GM03348 (cell line): ENCODE data around the gene ARFGEF3.

Source experiments
- DNase-seq: peaks from one replicate; pipeline ENCODE4 v3.0.0; 2012; ENCODE audit warnings: low spot score

The ARFGEF3 gene

DNA sequence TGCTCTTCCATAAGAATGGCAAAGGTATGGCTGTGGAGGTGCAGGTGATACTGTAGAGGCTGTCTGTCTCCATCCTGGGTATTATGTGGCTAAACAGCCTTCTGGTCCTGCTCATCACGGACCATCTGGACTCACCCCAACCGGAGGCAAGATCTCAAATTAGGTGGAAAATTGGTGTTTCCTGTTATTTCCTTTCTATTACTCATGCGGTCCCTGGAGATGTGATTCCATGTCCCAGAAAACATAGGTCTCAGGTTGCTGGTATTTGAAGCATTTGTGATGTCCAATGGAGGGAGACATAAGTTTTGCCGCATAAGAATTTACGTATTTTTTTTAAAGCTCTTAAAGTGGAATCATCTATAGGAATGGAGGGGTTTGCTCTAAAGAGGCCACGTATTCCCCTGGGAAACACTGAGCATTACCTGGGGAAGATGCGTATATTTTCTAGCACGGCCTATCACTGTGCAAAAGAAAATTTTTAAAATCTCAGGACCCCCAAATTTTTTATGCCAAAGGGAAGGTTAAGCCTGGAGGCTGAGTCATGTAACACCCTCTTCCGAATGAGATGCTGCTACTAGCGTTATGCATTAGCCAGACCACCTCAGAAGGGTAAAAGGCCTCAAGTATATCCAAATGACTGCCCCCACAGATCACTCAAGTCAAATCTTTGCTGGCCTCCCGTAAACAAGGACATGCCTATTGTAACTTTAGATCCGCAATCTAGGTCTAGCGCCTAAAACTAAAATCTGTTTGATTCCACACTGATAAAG lies 78.9 kb downstream of the ARFGEF3 start:
- no peak for DNase-seq

GRCh38 chr6:138241381-138241780 lies 79.6 kb downstream of the ARFGEF3 start:
- no peak for DNase-seq

- no peak for DNase-seq
These were observed 80.2 kb downstream of the ARFGEF3 start for GRCh38 chr6:138241934-138242333.

GRCh38 chr6:138242987-138243592 lies 81.4 kb downstream of the ARFGEF3 start:
- DNase-seq, result no peak

- DNase-seq, result no peak
These were observed 84.0 kb downstream of the ARFGEF3 start for GRCh38 chr6:138245751-138246150.

DNA sequence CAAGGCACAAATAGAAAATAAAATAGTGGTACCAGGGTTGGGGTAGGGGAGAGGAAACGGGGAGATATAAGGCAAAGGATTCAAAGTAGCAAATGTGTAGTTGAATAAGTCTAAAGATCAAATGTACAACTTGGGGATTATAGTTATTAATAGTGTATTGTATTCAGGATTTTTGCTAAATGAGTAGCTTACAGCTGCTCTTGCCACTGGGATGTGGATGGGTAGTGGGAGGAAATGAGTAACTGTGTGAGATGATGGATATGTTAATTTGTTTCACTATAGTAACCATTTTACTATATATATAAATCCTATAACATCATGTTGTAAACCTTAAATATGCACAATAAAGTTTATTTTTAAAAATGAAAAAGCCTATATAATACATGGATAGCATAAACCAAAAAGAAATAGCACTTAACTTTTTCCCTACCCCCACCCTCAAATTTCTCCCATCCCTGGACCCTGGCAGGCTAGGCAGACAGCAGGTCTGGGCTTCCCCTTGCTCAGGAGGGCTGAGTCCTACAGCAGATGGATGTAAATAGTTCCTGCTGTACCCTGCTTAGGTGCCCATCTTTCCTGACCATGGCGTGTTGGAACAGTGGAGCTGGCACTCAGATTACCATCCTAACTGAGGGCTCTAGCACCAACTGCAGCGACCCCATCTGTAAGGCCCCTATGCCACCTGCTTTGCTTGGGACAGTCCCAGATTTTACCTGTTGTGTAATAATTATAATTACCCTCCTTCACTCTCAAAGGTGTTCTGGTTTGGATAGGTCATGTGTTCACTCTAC lies 85.1 kb downstream of the ARFGEF3 start:
- no peak for DNase-seq

DNA sequence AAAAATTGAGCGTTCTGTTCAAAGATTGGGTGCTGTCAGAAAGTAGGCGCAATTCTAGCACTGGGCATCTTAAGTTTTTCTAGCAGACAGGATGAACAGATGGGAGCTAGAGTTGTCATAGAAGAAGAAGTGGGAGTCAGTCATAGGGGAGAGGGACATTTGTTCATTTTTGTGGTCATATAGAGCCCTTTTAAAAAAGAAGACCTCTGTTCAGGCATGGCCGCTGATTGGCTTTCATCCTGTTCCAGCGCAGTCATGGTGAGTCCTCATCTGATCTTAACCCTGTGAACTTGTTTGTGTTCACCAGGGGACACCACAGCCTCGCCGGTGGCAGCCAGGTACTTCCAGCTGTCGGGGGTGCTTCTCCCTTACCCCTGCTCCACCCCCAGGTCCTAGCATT lies 86.3 kb downstream of the ARFGEF3 start:
- no peak for DNase-seq

- DNase-seq, result no peak
These were observed 87.1 kb downstream of the ARFGEF3 start for GRCh38 chr6:138248878-138249277.

GRCh38 chr6:138250053-138250452 lies 88.3 kb downstream of the ARFGEF3 start:
- no peak for DNase-seq

DNA sequence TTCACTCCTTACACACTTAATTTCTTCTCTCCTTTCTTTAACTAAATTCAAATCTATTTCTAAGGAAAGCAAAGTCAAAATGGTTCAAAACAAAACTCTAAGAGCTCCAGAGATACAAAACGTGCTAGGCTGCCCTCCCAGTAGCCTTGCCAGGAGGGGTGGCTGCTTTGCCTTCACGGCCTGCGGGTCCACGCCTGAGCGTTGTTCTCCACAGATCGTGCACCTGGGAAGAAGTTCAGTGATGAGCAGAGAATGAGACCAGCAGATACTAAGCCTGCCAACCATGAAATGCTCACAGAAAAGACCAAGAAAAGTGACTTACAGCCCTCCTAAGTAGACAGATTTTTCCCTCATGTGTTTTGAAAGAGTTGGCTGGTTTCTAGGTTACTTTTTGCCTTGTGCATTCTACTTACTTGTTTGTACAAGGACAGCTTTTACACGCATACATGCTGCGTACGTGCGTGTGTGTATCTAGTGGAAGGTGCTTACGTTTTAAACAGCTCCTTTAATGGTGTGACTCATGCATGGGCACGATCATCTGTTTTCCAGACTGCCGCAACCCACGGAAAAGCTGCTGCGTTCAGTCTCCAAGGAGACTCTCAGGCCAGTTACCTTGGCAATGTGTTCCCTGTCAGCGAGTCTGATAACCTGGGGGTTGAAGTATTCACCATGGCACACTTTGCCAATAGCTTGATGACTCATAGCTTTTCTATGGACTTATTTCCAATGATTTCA lies 88.9 kb downstream of the ARFGEF3 start:
- DNase-seq, result peak; percentile 64

GRCh38 chr6:138253731-138254130 lies 92.0 kb downstream of the ARFGEF3 start:
- no peak for DNase-seq

- no peak for DNase-seq
These were observed 93.7 kb downstream of the ARFGEF3 start for GRCh38 chr6:138255443-138255842.

DNA sequence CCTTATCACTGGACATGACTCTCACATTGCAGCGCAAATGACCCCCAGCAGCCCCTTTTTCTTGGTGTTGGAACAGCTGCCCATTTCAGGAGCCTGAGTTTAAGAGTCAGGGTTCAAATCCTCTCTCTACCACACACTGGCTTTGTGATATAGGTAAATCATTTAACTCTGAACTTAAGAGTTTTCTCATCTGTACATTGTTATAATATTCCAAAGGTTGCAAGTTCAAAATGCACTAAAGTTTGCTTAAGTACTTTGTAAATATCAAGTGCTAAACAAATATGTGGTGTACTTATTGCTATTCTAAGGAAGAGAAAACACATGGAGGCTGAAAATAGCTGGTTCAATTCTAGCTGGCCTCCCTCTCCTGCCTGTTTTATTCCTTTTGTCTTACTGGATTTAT lies 95.9 kb downstream of the ARFGEF3 start:
- no peak for DNase-seq

DNA sequence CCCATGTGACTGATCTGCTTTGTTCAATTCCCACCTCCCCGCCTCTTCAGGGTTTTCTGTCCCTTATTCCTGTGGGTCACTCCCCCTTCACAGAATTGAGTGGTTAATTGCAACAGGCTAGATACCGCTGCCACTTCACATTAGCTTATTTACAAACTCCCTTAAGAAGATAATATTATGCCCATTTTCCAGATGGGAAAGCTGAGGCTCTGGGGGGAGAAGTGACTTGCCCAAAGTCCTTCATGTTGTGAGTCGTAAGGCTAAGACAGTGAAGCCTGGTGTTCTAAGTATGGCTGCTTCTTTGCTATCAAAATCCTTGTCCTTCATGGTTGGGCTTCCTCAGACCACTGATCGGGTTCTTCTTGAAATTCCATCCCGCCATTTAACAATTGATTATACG lies 96.5 kb downstream of the ARFGEF3 start:
- DNase-seq, result no peak

- no peak for DNase-seq
These were observed 97.3 kb downstream of the ARFGEF3 start for GRCh38 chr6:138258991-138259390.

- DNase-seq, result no peak
These were observed 99.5 kb downstream of the ARFGEF3 start for GRCh38 chr6:138261116-138261780.

DNA sequence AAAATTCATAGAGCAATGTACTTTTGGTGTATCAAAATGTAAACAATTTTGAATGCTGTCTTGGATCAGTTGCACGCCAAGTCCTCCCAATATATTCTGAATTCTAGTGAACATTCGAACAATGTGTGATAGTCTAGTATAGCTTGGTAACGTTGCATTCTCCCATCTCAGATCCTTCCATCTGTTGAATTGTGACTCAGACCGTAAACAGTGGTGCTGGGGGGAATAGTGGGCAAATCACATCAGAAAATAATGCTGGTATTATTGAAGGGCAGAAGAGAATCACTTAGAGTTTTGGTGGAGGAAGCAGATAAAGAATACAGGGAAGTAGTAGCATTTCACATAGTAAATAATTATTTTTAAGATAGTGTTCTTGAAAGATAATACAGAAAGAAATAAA lies 102.2 kb downstream of the ARFGEF3 start:
- DNase-seq, result no peak

GRCh38 chr6:138264372-138264880 lies 102.7 kb downstream of the ARFGEF3 start:
- DNase-seq, result no peak

GRCh38 chr6:138266095-138266494 lies 104.4 kb downstream of the ARFGEF3 start:
- DNase-seq, result no peak

GRCh38 chr6:138267971-138268895 lies 106.5 kb downstream of the ARFGEF3 start:
- DNase-seq, result no peak
